ENCODE measurements around the gene ANAPC1.
"Not testable (repeated sequence)": the region's sequence is repeated elsewhere in the genome, so short reads cannot be mapped to it uniquely, and the experiment has no call there.

- peak in 1 of 3 donors; percentile 18 for TF ChIP-seq CTCF (IDR thresholded peaks at IDR 0.05)
- TF ChIP-seq POLR2A (IDR thresholded peaks at IDR 0.05), result not testable (repeated sequence)
These were observed 136.4 kb downstream of the ANAPC1 start for GRCh38 chr2:111747410-111748115.

Data from breast epithelium (tissue), 3 donors.